K562 (cell line): ENCODE data around the gene IPO11. TPM values are rescaled to one million over a fixed set of nuclear protein-coding genes. Genes with fewer than 3 reads are reported as not detected.

Experiments used
- ATAC-seq: fragments of 200-7000 bp; cut with Tn5 transposase; 3 replicates; pipeline ENCODE4 v1.9.1; 2020; ENCODE audit warnings: moderate library complexity
- BruUV-seq: library from RNA; stranded (reverse); fragments of 400-500 nt; replicated peaks from 2 replicates; lab custom pipeline; 2021; lab: Mats Ljungman, UMichigan
- CTCF ChIA-PET: fragments of 300-600 bp; formaldehyde crosslinking; extraction: SDS; loops from one replicate; lab custom pipeline; 2021; ENCODE audit warnings: low intra/inter-chr PET ratio; lab: Yijun Ruan, JAX
- POLR2A ChIA-PET: fragments of 300-600, 350-650 bp; sonication (Branson Sonifier 250); formaldehyde crosslinking; extraction: SDS; loops from one replicate; lab custom pipeline; 2021; ENCODE audit warnings: antibody characterized with exemption, inconsistent platforms; lab: Yijun Ruan, JAX
- DNase-seq, 4 experiments: peaks; one replicate each; pipeline versions ENCODE4 v3.0.0 to v3.0.0-alpha.2; 2011 to 2018; ENCODE audit warnings: low spot score in 3 of 4, mixed read lengths in 3 of 4; ENCODE audit errors: extremely low read depth in 1 of 4
- FAIRE-seq: peaks from 2 replicates; lab custom pipeline; 2011; peaks lifted over from hg19 to GRCh38; lab: Jason Lieb, UNC
- H2AFZ ChIP-seq: 2 replicates; pipeline ENCODE4 v1.6.0; 2011; ENCODE audit warnings: low read depth, low read length, control low read depth, inconsistent platforms
- H3K27ac ChIP-seq: fragments of 200-600 bp; 3 replicates; pipeline ENCODE4 v1.8.0; 2011; ENCODE audit warnings: low read depth, mild to moderate bottlenecking, control low read depth, inconsistent platforms, low read length, moderate library complexity, mixed read lengths; ENCODE audit errors: extremely low read depth
- H3K27me3 ChIP-seq, 2 experiments: fragments of 300-600 bp in 1 of 2; 2 replicates in 1 of 2; 3 replicates in 1 of 2; pipeline versions ENCODE4 v1.6.0 to v1.8.0; 2011; ENCODE audit warnings: inconsistent platforms in 2 of 2, low read length in 2 of 2, mild to moderate bottlenecking in 1 of 2, mixed read lengths in 1 of 2, moderate library complexity in 1 of 2; ENCODE audit not compliant: control insufficient read depth in 2 of 2, insufficient read depth in 2 of 2
- H3K36me3 ChIP-seq: fragments of 300-600 bp; 3 replicates; pipeline ENCODE4 v1.8.0; 2011; ENCODE audit warnings: mild to moderate bottlenecking, low read length, inconsistent platforms; ENCODE audit not compliant: control insufficient read depth, insufficient read depth
- H3K4me1 ChIP-seq, 2 experiments: fragments of 200-600 bp in 1 of 2; replicated peaks in 1 of 2; 2 replicates in 1 of 2; 3 replicates in 1 of 2; pipeline versions ENCODE4 v1.5.1 to v1.8.0; 2011; ENCODE audit warnings: inconsistent platforms in 2 of 2, low read length in 2 of 2, mild to moderate bottlenecking in 1 of 2, mixed read lengths in 1 of 2, moderate library complexity in 1 of 2; ENCODE audit not compliant: control insufficient read depth in 2 of 2, insufficient read depth in 2 of 2
- H3K4me2 ChIP-seq: 2 replicates; pipeline ENCODE4 v1.6.1; 2011; ENCODE audit warnings: low read length, control low read depth, inconsistent platforms, mixed read lengths; ENCODE audit not compliant: insufficient read depth
- H3K4me3 ChIP-seq: fragments of 200-600 bp; sonication (generic), shearing (Covaris generic); 2 replicates; pipeline ENCODE4 v1.5.1; 2016; ENCODE audit warnings: control low read depth, inconsistent platforms
- H3K79me2 ChIP-seq: fragments of 200-600 bp; 3 replicates; pipeline ENCODE4 v1.8.0; 2011; ENCODE audit warnings: low read length, inconsistent platforms; ENCODE audit not compliant: control insufficient read depth, insufficient read depth
- H3K9ac ChIP-seq, 2 experiments: 2 replicates each; pipeline versions ENCODE4 v1.6.0 to v1.6.1; 2011; ENCODE audit warnings: low read depth in 2 of 2, low read length in 2 of 2, control low read depth in 1 of 2, inconsistent platforms in 1 of 2, mild to moderate bottlenecking in 1 of 2, mixed read lengths in 1 of 2; ENCODE audit not compliant: insufficient read depth in 1 of 2
- H3K9me1 ChIP-seq: one replicate; pipeline ENCODE4 v1.6.0; 2011; ENCODE audit warnings: inconsistent platforms, mild to moderate bottlenecking, low read length, moderate library complexity; ENCODE audit not compliant: control insufficient read depth, insufficient read depth
- H3K9me3 ChIP-seq: replicated peaks from 2 replicates; pipeline ENCODE4 v1.5.1; 2011; ENCODE audit warnings: low read depth, low read length, inconsistent platforms; ENCODE audit not compliant: control insufficient read depth, insufficient read depth
- H4K20me1 ChIP-seq: replicated peaks from 2 replicates; pipeline ENCODE4 v1.6.1; 2011; ENCODE audit warnings: low read length, inconsistent platforms, mixed read lengths; ENCODE audit not compliant: control insufficient read depth, insufficient read depth
- ATF3 ChIP-seq, 2 experiments: fragments of 450-650 bp in 1 of 2; sonication (generic) in 1 of 2; formaldehyde crosslinking in 1 of 2; IDR thresholded peaks in 1 of 2; conservative IDR thresholded peaks in 1 of 2; 2 replicates each; pipeline versions ENCODE4 v1.6.1 to v1.8.1; 2016 to 2023; ENCODE audit warnings: mild to moderate bottlenecking in 2 of 2, moderate library complexity in 2 of 2, inconsistent platforms in 1 of 2, missing genetic modification reagents in 1 of 2
- BRF1 ChIP-seq: IDR thresholded peaks from 3 replicates; pipeline ENCODE4 v1.6.1; 2011; ENCODE audit warnings: borderline replicate concordance, mild to moderate bottlenecking; ENCODE audit not compliant: insufficient read length; ENCODE audit errors: extremely low read depth
- ETV5 ChIP-seq: sonication (generic); formaldehyde crosslinking; IDR thresholded peaks from 2 replicates; pipeline ENCODE4 v1.4.0; 2020; ENCODE audit warnings: low read depth, mild to moderate bottlenecking, missing genetic modification reagents
- EWSR1 ChIP-seq: fragments of 450-650 bp; IDR thresholded peaks from 2 replicates; pipeline ENCODE4 v1.6.1; 2018; ENCODE audit warnings: borderline replicate concordance, mild to moderate bottlenecking, low read depth, moderate library complexity; ENCODE audit not compliant: partially characterized antibody
- HDGF ChIP-seq: fragments of 450-650 bp; IDR thresholded peaks from 2 replicates; pipeline ENCODE4 v1.6.1; 2016
- HSF4 ChIP-seq: fragments of 250-450 bp; sonication (Bioruptor Pico); IDR thresholded peaks from 2 replicates; pipeline ENCODE4 v2.1.2; 2022; ENCODE audit warnings: mild to moderate bottlenecking, moderate library complexity, borderline replicate concordance
- JUND ChIP-seq, 2 experiments: IDR thresholded peaks; 2 replicates in 1 of 2; 3 replicates in 1 of 2; pipeline ENCODE4 v1.6.1; 2011; ENCODE audit warnings: borderline replicate concordance in 2 of 2, low read depth in 2 of 2, low read length in 2 of 2, improper control_type of control experiment in 1 of 2, missing biosample characterization in 1 of 2, missing genetic modification characterization in 1 of 2, missing genetic modification reagents in 1 of 2
- NFATC3 ChIP-seq: fragments of 450-650 bp; IDR thresholded peaks from 2 replicates; pipeline ENCODE4 v1.6.1; 2017; ENCODE audit warnings: mild to moderate bottlenecking
- PHB ChIP-seq: fragments of 250-450 bp; sonication (Bioruptor Pico); IDR thresholded peaks from 2 replicates; pipeline ENCODE4 v1.5.0; 2021
- SAFB ChIP-seq: fragments of 200-400 bp; formaldehyde crosslinking; IDR thresholded peaks from 2 replicates; pipeline ENCODE4 v1.6.1; 2017; ENCODE audit warnings: low read depth, low read length, borderline replicate concordance
- SP2 ChIP-seq: IDR thresholded peaks from 2 replicates; pipeline ENCODE4 v1.6.1; 2011; ENCODE audit warnings: mild to moderate bottlenecking, low read depth, low read length, moderate library complexity; ENCODE audit not compliant: poor library complexity, severe bottlenecking; ENCODE audit errors: extremely low read depth
- TGIF2 ChIP-seq: sonication (generic); formaldehyde crosslinking; IDR thresholded peaks from 2 replicates; pipeline ENCODE4 v1.8.1; 2022; ENCODE audit warnings: mild to moderate bottlenecking, missing genetic modification reagents, moderate library complexity
- XRCC4 ChIP-seq: IDR thresholded peaks from one replicate; pipeline ENCODE4 v1.6.1; 2011; ENCODE audit not compliant: insufficient read depth, insufficient read length; ENCODE audit errors: extremely low read depth
- ZNF174 ChIP-seq: fragments of 250-450 bp; sonication (Bioruptor Pico); IDR thresholded peaks from 2 replicates; pipeline ENCODE4 v1.4.0; 2020; ENCODE audit warnings: mild to moderate bottlenecking
- ZNF280A ChIP-seq: fragments of 450-650 bp; IDR thresholded peaks from 2 replicates; pipeline ENCODE4 v1.6.1; 2018; ENCODE audit warnings: mild to moderate bottlenecking, low read depth; ENCODE audit not compliant: partially characterized antibody
- ZNF384 ChIP-seq: IDR thresholded peaks from 2 replicates; pipeline ENCODE4 v1.6.1; 2012; ENCODE audit warnings: low read depth, low read length, improper control_type of control experiment
- ZNF699 ChIP-seq: fragments of 250-450 bp; sonication (Bioruptor Pico); IDR thresholded peaks from 2 replicates; pipeline ENCODE4 v1.8.0; 2021; ENCODE audit warnings: mild to moderate bottlenecking, moderate library complexity; ENCODE audit not compliant: insufficient replicate concordance
- whole genome bisulfite sequencing: fragments of 100-300 bp; shearing (Covaris generic); methylation state at CpG from one replicate; pipeline ENCODE4 v1.1.6; 2016; ENCODE audit warnings: low coverage, mixed read lengths; ENCODE audit not compliant: insufficient coverage; ENCODE audit errors: missing lambda C conversion rate; 5-methylcytosine and 5-hydroxymethylcytosine counted together
- in situ Hi-C: fragments of 300-500 bp; cut with MboI; formaldehyde crosslinking; loops from 4 replicates; pipeline ENCODE4 v1.15.0; 2018; ENCODE audit warnings: inconsistent platforms, mixed read lengths
- intact Hi-C: fragments of 100-400 bp; cut with micrococcal nuclease; formaldehyde crosslinking; loops from 2 replicates; pipeline ENCODE4 v1.14.2; 2022
- polyA plus RNA-seq, 8 experiments: library from polyadenylated mRNA; depleted of rRNA in 4 of 8; stranded (reverse) in 5 of 8; unstranded in 3 of 8; fragments of >200 nt; fragmentation: Nextera tagmentation in 2 of 8; fragmentation: Illumina TruSeq in 1 of 8; extraction: Ambion mirVana in 2 of 8; extraction: Trizol in 1 of 8; gene quantifications; 2 replicates each; pipeline versions ENCODE4 v1.2.1 to v1.2.3, GENCODE V29; 2011 to 2014; ENCODE audit warnings: inconsistent platforms in 1 of 8, missing spikeins in 1 of 8
- total RNA-seq, 7 experiments: library from RNA; depleted of rRNA in 6 of 7; stranded (reverse); fragments of >200 nt in 6 of 7; fragmentation: Illumina TruSeq in 2 of 7; extraction: Trizol in 2 of 7; gene quantifications; 2 replicates each; pipeline versions ENCODE4 v1.2.1 to v1.2.3, GENCODE V29; 2011 to 2021; ENCODE audit warnings: low replicate concordance in 1 of 7
- TF ChIP-seq, protein P1 (sequence below): fragments of 250-450 bp; sonication (Bioruptor Pico); IDR thresholded peaks from 2 replicates; pipeline ENCODE4 v1.6.1; 2021; ENCODE audit warnings: mild to moderate bottlenecking

IPO11 gene
- total and polyA plus RNA-seq, 9 of the 15 experiments (the other 6 are each of a cell fraction or from before 2014, with no cell fraction given), result 38.7 to 96.0 (median 70.9) TPM

GRCh38 chr5:62593331-62593730, 180.8 kb downstream of the IPO11 start (continued):
- TF ChIP-seq SP2 (no peak), TGIF2 (CRISPR knock-in tag) (no peak), SAFB (no peak), ZNF384 (no peak), ZNF174 (no peak), ZNF280A (no peak), JUND (IDR thresholded peaks at IDR 0.05; ENCODE audit: borderline replicate concordance, low read depth, low read length) (peak; percentile 38; the same call in 1 of the 2 replicates), JUND (tag; IDR thresholded peaks at IDR 0.05; ENCODE audit: borderline replicate concordance, low read depth, low read length) (peak; percentile 40; the same call in 1 of the 3 replicates)

DNA sequence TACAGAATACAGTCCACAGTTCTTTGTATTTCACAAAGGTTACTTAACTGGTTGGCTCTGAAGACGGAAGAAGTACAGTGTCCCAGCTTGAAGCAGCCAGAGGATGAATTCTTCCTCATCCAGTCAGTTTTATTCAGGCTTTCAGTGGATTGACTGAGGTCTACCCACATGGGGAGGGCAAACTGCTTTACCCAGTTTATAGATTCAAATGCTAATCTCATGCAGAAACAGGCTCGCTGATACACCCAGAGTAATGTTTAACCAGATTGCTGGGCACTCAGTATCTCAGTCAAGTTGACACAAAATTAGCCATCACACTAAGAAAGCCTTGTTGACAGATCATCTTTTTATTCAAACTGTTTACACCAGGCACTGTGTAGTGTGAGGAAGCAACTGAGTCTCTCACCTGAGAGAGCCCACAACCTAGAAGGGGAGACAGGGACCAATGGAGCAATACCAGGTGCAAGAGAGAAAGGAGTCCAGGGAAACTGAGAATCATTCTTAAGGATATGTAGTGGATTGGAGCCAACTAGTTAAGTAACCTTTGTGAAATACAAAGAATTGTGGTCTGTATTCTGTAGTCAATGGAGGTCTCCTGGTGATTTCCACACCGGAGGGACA, 181.9 kb downstream of the IPO11 start:
- DNase-seq (no peak), ATAC-seq (no peak), FAIRE-seq (no peak)
- no TSS peak for BruUV-seq
- Histone ChIP-seq H3K27ac (no peak overlapping the region), H4K20me1 (no peaks in the 10 kb centered on the region), H3K36me3 (peaks cover 51% of the 10 kb centered on the region), H3K9me3 (no peaks in the 10 kb centered on the region), H3K4me1 (peaks cover 0 to 12% of the 10 kb centered on the region in 2 experiments; a peak in 3 of 5 replicates), H3K4me2 (no peak overlapping the region), H2AFZ (no peak overlapping the region), H3K4me3 (no peak overlapping the region), H3K27me3 (no peaks in the 10 kb centered on the region), H3K9me1 (no peaks in the 10 kb centered on the region), H3K79me2 (no peaks in the 10 kb centered on the region), H3K9ac (no peak overlapping the region)
- ChIA-PET POLR2A (interaction anchor here (1.0 to 1.1 kb wide), 2 partner anchors 8 to 13 kb away, joined by 3 read pairs; no protein-coding TSS in a partner anchor), CTCF (no interaction called here)
- WGBS, result 98% methylated on average over 3 of the region's 3 CpGs
- in situ Hi-C loops (no loop called here), intact Hi-C loops (no loop called here)
- TF ChIP-seq ZNF699 (CRISPR knock-in tag), result no peak
- TF ChIP-seq NFATC3, result no peak
- no peak for TF ChIP-seq BRF1
- TF ChIP-seq HDGF, result no peak
- TF ChIP-seq XRCC4, result no peak
- no peak for TF ChIP-seq ATF3 (IDR thresholded peaks at IDR 0.05)
- no peak for TF ChIP-seq ATF3 (CRISPR knock-in tag; conservative IDR thresholded peaks at IDR 0.05)
- TF ChIP-seq PHB (CRISPR knock-in tag), result no peak
- TF ChIP-seq, protein P1, sequence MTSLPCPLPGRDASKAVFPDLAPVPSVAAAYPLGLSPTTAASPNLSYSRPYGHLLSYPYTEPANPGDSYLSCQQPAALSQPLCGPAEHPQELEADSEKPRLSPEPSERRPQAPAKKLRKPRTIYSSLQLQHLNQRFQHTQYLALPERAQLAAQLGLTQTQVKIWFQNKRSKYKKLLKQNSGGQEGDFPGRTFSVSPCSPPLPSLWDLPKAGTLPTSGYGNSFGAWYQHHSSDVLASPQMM, result no peak
- no peak for TF ChIP-seq ETV5 (CRISPR knock-in tag)
- TF ChIP-seq HSF4 (CRISPR knock-in tag), result no peak
- TF ChIP-seq EWSR1, result no peak
